Tibial nerve (tissue), 4 donors: ENCODE data around the gene RPP30.

ENCODE experiments used
- CTCF ChIP-seq, 5 experiments: fragments of 200-600 bp in 3 of 5; fragments of 450-650 bp in 2 of 5; sonication (generic) in 3 of 5; IDR thresholded peaks; one replicate each; pipeline ENCODE4 v1.5.1; 2016 to 2019; ENCODE audit warnings: antibody characterized with exemption in 5 of 5, mild to moderate bottlenecking in 3 of 5, moderate library complexity in 2 of 5
- EP300 ChIP-seq, 2 donors: sonication (generic); formaldehyde crosslinking; IDR thresholded peaks; one replicate each; pipeline ENCODE4 v1.6.1; 2017; ENCODE audit warnings: antibody characterized with exemption in 2 of 2, mild to moderate bottlenecking in 1 of 2
- POLR2A ChIP-seq, 2 donors: fragments of 450-650 bp; IDR thresholded peaks; one replicate each; pipeline ENCODE4 v1.6.1; 2017; ENCODE audit warnings: antibody characterized with exemption in 2 of 2, mild to moderate bottlenecking in 2 of 2, moderate library complexity in 2 of 2

- TF ChIP-seq CTCF (IDR thresholded peaks at IDR 0.05) (no peak), EP300 (IDR thresholded peaks at IDR 0.05) (no peak), POLR2A (IDR thresholded peaks at IDR 0.05) (no peak)
These were observed 17.9 kb downstream of the RPP30 start for GRCh38 chr10:90889636-90890035.
